ENCODE data around the gene C1orf159. TPM values are rescaled to one million over a fixed set of nuclear protein-coding genes. Genes with fewer than 3 reads are reported as not detected.

The C1orf159 gene
- total and polyA plus RNA-seq, 10 of the 15 experiments (the other 5 are each of a cell fraction or from before 2014, with no cell fraction given), result 0.11 to 23.4 (median 8.0) TPM

DNA sequence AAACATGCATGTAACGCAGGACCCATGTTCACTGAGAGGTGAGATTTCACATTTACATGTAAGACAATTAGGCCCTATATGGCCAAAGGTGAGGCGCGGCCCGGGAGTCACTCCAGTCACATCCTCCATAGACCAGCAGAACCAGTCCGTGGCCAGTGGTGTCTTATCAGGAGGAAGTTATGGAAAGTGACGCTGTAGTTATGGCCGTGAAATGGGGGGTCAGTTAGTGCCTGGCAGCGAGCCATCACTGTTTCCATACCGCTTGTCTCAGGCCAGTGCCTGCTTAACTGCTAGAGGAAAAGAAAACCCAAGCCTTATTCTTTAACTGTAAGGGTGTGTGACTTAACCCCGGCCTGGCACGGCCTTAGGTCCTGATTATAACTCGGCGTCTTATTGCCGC lies 6.1 kb downstream of the C1orf159 start (continued):
- no peak for TF ChIP-seq CHD2 (IDR thresholded peaks at IDR 0.05; ENCODE audit: borderline replicate concordance, low read depth, low read length)

GRCh38 chr1:1106510-1107221 lies 9.2 kb downstream of the C1orf159 start:
- Histone ChIP-seq H3K9me3 (replicated peaks; ENCODE audit: control insufficient read depth, insufficient read depth, low read length) (no peaks in the 10 kb centered on the region; the same call in 2 of the 3 replicates), H3K27ac (ENCODE audit: control insufficient read depth, insufficient read depth) (no peak overlapping the region), H3K79me2 (ENCODE audit: control insufficient read depth, insufficient read depth, low read length) (peaks cover 2% of the 10 kb centered on the region; the same call in 1 of the 2 replicates), H3K4me2 (ENCODE audit: control insufficient read depth, insufficient read depth) (no peak overlapping the region), H3K4me1 (ENCODE audit: control insufficient read depth, insufficient read depth, low read length) (no peaks in the 10 kb centered on the region), H3K27me3 (replicated peaks in 1 of 2; ENCODE audit: control insufficient read depth in 2 of 2, insufficient read depth in 2 of 2, low read length in 1 of 2) (no peaks in the 10 kb centered on the region), H3K9ac (ENCODE audit: control insufficient read depth, insufficient read depth, low read length) (no peak overlapping the region), H3K36me3 (ENCODE audit: control insufficient read depth in 2 of 2, insufficient read depth in 2 of 2, low read length in 1 of 2) (no peaks in the 10 kb centered on the region; a peak in 2 of 4 replicates), H3K4me3 (no peak overlapping the region), H2AFZ (ENCODE audit: control insufficient read depth, low read depth, low read length) (no peak overlapping the region), H4K20me1 (ENCODE audit: control insufficient read depth, insufficient read depth) (no peaks in the 10 kb centered on the region)
- ChIA-PET RAD21 (ENCODE audit: unreplicated experiment) (no interaction called here), POLR2A (no interaction called here), SMC1A (ENCODE audit: uncharacterized antibody, unreplicated experiment) (no interaction called here), CTCF (no interaction called here)
- FAIRE-seq (no peak), DNase-seq (ENCODE audit: low read depth, low spot score) (no peak), ATAC-seq (no peak)
- intact Hi-C loops (cut with micrococcal nuclease; ENCODE audit: unreplicated experiment), result no loop called here
- in situ Hi-C loops (cut with MboI), result no loop called here
- BruUV-seq (replicated peaks), result no TSS peak
- 97% methylated on average over 27 of the region's 31 CpGs for WGBS (ENCODE audit: insufficient coverage, insufficient replicate concordance, low lambda C conversion rate, missing lambda C conversion rate)
- no peak for TF ChIP-seq CEBPZ (IDR thresholded peaks at IDR 0.05; ENCODE audit: low read depth, low read length)
- no peak for TF ChIP-seq CHD4 (IDR thresholded peaks at IDR 0.05)
- no peak for TF ChIP-seq PKNOX1 (IDR thresholded peaks at IDR 0.05)
- TF ChIP-seq, protein P1, sequence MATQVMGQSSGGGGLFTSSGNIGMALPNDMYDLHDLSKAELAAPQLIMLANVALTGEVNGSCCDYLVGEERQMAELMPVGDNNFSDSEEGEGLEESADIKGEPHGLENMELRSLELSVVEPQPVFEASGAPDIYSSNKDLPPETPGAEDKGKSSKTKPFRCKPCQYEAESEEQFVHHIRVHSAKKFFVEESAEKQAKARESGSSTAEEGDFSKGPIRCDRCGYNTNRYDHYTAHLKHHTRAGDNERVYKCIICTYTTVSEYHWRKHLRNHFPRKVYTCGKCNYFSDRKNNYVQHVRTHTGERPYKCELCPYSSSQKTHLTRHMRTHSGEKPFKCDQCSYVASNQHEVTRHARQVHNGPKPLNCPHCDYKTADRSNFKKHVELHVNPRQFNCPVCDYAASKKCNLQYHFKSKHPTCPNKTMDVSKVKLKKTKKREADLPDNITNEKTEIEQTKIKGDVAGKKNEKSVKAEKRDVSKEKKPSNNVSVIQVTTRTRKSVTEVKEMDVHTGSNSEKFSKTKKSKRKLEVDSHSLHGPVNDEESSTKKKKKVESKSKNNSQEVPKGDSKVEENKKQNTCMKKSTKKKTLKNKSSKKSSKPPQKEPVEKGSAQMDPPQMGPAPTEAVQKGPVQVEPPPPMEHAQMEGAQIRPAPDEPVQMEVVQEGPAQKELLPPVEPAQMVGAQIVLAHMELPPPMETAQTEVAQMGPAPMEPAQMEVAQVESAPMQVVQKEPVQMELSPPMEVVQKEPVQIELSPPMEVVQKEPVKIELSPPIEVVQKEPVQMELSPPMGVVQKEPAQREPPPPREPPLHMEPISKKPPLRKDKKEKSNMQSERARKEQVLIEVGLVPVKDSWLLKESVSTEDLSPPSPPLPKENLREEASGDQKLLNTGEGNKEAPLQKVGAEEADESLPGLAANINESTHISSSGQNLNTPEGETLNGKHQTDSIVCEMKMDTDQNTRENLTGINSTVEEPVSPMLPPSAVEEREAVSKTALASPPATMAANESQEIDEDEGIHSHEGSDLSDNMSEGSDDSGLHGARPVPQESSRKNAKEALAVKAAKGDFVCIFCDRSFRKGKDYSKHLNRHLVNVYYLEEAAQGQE (IDR thresholded peaks at IDR 0.05; ENCODE audit: low read depth, low read length), result no peak
- TF ChIP-seq MYB (IDR thresholded peaks at IDR 0.05; ENCODE audit: borderline replicate concordance, low read depth, low read length), result no peak
- no peak for TF ChIP-seq HDGF (IDR thresholded peaks at IDR 0.05)
- TF ChIP-seq, protein P2, sequence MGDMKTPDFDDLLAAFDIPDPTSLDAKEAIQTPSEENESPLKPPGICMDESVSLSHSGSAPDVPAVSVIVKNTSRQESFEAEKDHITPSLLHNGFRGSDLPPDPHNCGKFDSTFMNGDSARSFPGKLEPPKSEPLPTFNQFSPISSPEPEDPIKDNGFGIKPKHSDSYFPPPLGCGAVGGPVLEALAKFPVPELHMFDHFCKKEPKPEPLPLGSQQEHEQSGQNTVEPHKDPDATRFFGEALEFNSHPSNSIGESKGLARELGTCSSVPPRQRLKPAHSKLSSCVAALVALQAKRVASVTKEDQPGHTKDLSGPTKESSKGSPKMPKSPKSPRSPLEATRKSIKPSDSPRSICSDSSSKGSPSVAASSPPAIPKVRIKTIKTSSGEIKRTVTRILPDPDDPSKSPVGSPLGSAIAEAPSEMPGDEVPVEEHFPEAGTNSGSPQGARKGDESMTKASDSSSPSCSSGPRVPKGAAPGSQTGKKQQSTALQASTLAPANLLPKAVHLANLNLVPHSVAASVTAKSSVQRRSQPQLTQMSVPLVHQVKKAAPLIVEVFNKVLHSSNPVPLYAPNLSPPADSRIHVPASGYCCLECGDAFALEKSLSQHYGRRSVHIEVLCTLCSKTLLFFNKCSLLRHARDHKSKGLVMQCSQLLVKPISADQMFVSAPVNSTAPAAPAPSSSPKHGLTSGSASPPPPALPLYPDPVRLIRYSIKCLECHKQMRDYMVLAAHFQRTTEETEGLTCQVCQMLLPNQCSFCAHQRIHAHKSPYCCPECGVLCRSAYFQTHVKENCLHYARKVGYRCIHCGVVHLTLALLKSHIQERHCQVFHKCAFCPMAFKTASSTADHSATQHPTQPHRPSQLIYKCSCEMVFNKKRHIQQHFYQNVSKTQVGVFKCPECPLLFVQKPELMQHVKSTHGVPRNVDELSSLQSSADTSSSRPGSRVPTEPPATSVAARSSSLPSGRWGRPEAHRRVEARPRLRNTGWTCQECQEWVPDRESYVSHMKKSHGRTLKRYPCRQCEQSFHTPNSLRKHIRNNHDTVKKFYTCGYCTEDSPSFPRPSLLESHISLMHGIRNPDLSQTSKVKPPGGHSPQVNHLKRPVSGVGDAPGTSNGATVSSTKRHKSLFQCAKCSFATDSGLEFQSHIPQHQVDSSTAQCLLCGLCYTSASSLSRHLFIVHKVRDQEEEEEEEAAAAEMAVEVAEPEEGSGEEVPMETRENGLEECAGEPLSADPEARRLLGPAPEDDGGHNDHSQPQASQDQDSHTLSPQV (IDR thresholded peaks at IDR 0.05), result no peak

Measured in GM12878 (cell line).